NCI-H226 (cell line): ENCODE data around the gene ADNP2.

Source experiments
- DNase-seq: peaks from one replicate; pipeline ENCODE4 v3.0.0-alpha.2; 2015

Gene ADNP2

GRCh38 chr18:80108739-80109675, at the start of gene ADNP2:
ADNP2 (plus strand) TSS chr18:80109262; CDS start chr18:80117543, 8,281 bp downstream.
- DNase-seq, result peak; percentile 81

- no peak for DNase-seq
These were observed 49.1 kb upstream of the ADNP2 start for GRCh38 chr18:80059945-80060344.

GRCh38 chr18:80065705-80066104, 43.4 kb upstream of the ADNP2 start:
- DNase-seq, result no peak

- no peak for DNase-seq
These were observed 41.7 kb upstream of the ADNP2 start for GRCh38 chr18:80067321-80067720.

- DNase-seq, result no peak
These were observed 41.2 kb upstream of the ADNP2 start for GRCh38 chr18:80067897-80068296.

GRCh38 chr18:80068571-80069272, 40.3 kb upstream of the ADNP2 start:
- no peak for DNase-seq

GRCh38 chr18:80070825-80071224, 38.2 kb upstream of the ADNP2 start:
- no peak for DNase-seq

GRCh38 chr18:80074183-80074582, 34.9 kb upstream of the ADNP2 start:
- DNase-seq, result no peak

- DNase-seq, result no peak
These were observed 34.4 kb upstream of the ADNP2 start for GRCh38 chr18:80074697-80075096.

GRCh38 chr18:80075940-80076339, 33.1 kb upstream of the ADNP2 start:
- DNase-seq, result no peak

- no peak for DNase-seq
These were observed 32.7 kb upstream of the ADNP2 start for GRCh38 chr18:80076379-80076778.

GRCh38 chr18:80077873-80078272, 31.2 kb upstream of the ADNP2 start:
- DNase-seq, result no peak

GRCh38 chr18:80086281-80086680, 22.8 kb upstream of the ADNP2 start:
- DNase-seq, result peak; percentile 48

- DNase-seq, result no peak
These were observed 21.0 kb upstream of the ADNP2 start for GRCh38 chr18:80088036-80088435.

GRCh38 chr18:80088823-80089222, 20.2 kb upstream of the ADNP2 start:
- no peak for DNase-seq

- DNase-seq, result no peak
These were observed 13.6 kb upstream of the ADNP2 start for GRCh38 chr18:80095414-80095813.

- DNase-seq, result no peak
These were observed 13.0 kb upstream of the ADNP2 start for GRCh38 chr18:80096032-80096565.

GRCh38 chr18:80097201-80097600, 11.9 kb upstream of the ADNP2 start:
- no peak for DNase-seq

GRCh38 chr18:80103231-80103630, 5.8 kb upstream of the ADNP2 start:
- DNase-seq, result no peak

- DNase-seq, result no peak
These were observed 4.7 kb upstream of the ADNP2 start for GRCh38 chr18:80104364-80104779.

GRCh38 chr18:80105369-80106167, 3.5 kb upstream of the ADNP2 start:
- DNase-seq, result no peak

- DNase-seq, result no peak
These were observed 2.5 kb upstream of the ADNP2 start for GRCh38 chr18:80106482-80107051.

GRCh38 chr18:80107426-80107825, 1.6 kb upstream of the ADNP2 start:
- DNase-seq, result no peak
